ENCODE measurements around the gene ACAP2. TPM values are rescaled to one million over a fixed set of nuclear protein-coding genes. Genes with fewer than 3 reads are reported as not detected.

The ACAP2 gene
- polyA plus RNA-seq, 1 donor from 2014 or later, result 88.7 TPM

GRCh38 chr3:195306369-195306768, 136.5 kb downstream of the ACAP2 start:
- no peaks in the 10 kb centered on the region for H3K79me2 ChIP-seq (replicated peaks; ENCODE audit: insufficient read depth, low read length)
- no peaks in the 10 kb centered on the region for H3K9me3 ChIP-seq (ENCODE audit: low read length)
- no peak overlapping the region for H3K4me2 ChIP-seq (ENCODE audit: low read length)
- H3K4me3 ChIP-seq (ENCODE audit: low read length), result no peak overlapping the region
- no peaks in the 10 kb centered on the region for H3K27me3 ChIP-seq (ENCODE audit: insufficient read depth, low read depth, low read length)
- TF ChIP-seq EZH2 (IDR thresholded peaks at IDR 0.05; ENCODE audit: borderline replicate concordance, insufficient read depth, low read length, poor library complexity, severe bottlenecking), result no peak
- TF ChIP-seq POLR2AphosphoS5 (IDR thresholded peaks at IDR 0.05), result no peak
- TF ChIP-seq EP300 (conservative IDR thresholded peaks at IDR 0.05; ENCODE audit: poor library complexity, severe bottlenecking), result no peak
- TF ChIP-seq MXI1 (conservative IDR thresholded peaks at IDR 0.05; ENCODE audit: poor library complexity, severe bottlenecking), result no peak
- TF ChIP-seq CTCF (IDR thresholded peaks at IDR 0.05; ENCODE audit: poor library complexity, severe bottlenecking), result no peak
- TF ChIP-seq SMC3 (conservative IDR thresholded peaks at IDR 0.05; ENCODE audit: poor library complexity), result no peak
- no peak for TF ChIP-seq TAF1 (IDR thresholded peaks at IDR 0.05; ENCODE audit: low read depth)
- TF ChIP-seq, protein P1, sequence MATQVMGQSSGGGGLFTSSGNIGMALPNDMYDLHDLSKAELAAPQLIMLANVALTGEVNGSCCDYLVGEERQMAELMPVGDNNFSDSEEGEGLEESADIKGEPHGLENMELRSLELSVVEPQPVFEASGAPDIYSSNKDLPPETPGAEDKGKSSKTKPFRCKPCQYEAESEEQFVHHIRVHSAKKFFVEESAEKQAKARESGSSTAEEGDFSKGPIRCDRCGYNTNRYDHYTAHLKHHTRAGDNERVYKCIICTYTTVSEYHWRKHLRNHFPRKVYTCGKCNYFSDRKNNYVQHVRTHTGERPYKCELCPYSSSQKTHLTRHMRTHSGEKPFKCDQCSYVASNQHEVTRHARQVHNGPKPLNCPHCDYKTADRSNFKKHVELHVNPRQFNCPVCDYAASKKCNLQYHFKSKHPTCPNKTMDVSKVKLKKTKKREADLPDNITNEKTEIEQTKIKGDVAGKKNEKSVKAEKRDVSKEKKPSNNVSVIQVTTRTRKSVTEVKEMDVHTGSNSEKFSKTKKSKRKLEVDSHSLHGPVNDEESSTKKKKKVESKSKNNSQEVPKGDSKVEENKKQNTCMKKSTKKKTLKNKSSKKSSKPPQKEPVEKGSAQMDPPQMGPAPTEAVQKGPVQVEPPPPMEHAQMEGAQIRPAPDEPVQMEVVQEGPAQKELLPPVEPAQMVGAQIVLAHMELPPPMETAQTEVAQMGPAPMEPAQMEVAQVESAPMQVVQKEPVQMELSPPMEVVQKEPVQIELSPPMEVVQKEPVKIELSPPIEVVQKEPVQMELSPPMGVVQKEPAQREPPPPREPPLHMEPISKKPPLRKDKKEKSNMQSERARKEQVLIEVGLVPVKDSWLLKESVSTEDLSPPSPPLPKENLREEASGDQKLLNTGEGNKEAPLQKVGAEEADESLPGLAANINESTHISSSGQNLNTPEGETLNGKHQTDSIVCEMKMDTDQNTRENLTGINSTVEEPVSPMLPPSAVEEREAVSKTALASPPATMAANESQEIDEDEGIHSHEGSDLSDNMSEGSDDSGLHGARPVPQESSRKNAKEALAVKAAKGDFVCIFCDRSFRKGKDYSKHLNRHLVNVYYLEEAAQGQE (IDR thresholded peaks at IDR 0.05; ENCODE audit: borderline replicate concordance), result no peak
- TF ChIP-seq RAD21 (conservative IDR thresholded peaks at IDR 0.05), result no peak
- no peak overlapping the region for H3K9ac ChIP-seq (ENCODE audit: low read length)
- no peaks in the 10 kb centered on the region for H3K9me2 ChIP-seq (ENCODE audit: insufficient read depth, low read length)
- H4K20me1 ChIP-seq (ENCODE audit: insufficient read depth), result no peaks in the 10 kb centered on the region
- H3K36me3 ChIP-seq (ENCODE audit: insufficient read depth, low read length), result no peaks in the 10 kb centered on the region
- no peak overlapping the region for H2AFZ ChIP-seq (ENCODE audit: low read depth, low read length)
- H3F3A ChIP-seq (ENCODE audit: insufficient read depth, low read length, poor library complexity, severe bottlenecking), result no peaks in the 10 kb centered on the region
- no peak overlapping the region for H3K27ac ChIP-seq (ENCODE audit: low read length)

DNA sequence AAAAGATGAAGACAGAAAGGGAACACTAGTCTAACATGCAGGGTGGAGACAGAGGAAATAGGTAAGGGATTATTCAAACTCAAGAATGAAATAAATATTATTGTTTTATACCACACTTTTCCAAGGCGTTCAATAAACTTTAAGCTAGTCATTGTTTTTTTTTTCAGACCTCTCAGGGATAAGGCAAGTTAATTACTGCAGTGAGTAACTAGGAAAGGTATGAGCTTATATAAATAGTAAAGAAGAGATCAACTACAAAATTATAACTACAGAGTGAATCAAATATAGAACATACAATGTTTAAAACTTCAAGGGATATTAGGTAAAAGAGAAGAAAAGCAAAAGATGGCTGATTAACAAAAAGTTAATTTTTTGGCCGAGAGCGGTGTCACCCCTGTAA, 140.4 kb downstream of the ACAP2 start:
- no peak overlapping the region for H3K4me2 ChIP-seq (ENCODE audit: low read length)
- no peaks in the 10 kb centered on the region for H4K20me1 ChIP-seq (ENCODE audit: insufficient read depth)
- no peaks in the 10 kb centered on the region for H3F3A ChIP-seq (ENCODE audit: insufficient read depth, low read length, poor library complexity, severe bottlenecking)
- H3K36me3 ChIP-seq (ENCODE audit: insufficient read depth, low read length), result no peaks in the 10 kb centered on the region
- no peaks in the 10 kb centered on the region for H3K9me2 ChIP-seq (ENCODE audit: insufficient read depth, low read length)
- H3K27me3 ChIP-seq (ENCODE audit: insufficient read depth, low read depth, low read length), result no peaks in the 10 kb centered on the region
- no peak for TF ChIP-seq MXI1 (conservative IDR thresholded peaks at IDR 0.05; ENCODE audit: poor library complexity, severe bottlenecking)
- TF ChIP-seq SMC3 (conservative IDR thresholded peaks at IDR 0.05; ENCODE audit: poor library complexity), result no peak
- no peak for TF ChIP-seq RAD21 (conservative IDR thresholded peaks at IDR 0.05)
- TF ChIP-seq TAF1 (IDR thresholded peaks at IDR 0.05; ENCODE audit: low read depth), result no peak
- no peak for TF ChIP-seq CTCF (IDR thresholded peaks at IDR 0.05; ENCODE audit: poor library complexity, severe bottlenecking)
- no peak for TF ChIP-seq POLR2AphosphoS5 (IDR thresholded peaks at IDR 0.05)
- TF ChIP-seq, protein P1 (IDR thresholded peaks at IDR 0.05; ENCODE audit: borderline replicate concordance), result no peak
- TF ChIP-seq EZH2 (IDR thresholded peaks at IDR 0.05; ENCODE audit: borderline replicate concordance, insufficient read depth, low read length, poor library complexity, severe bottlenecking), result no peak
- TF ChIP-seq EP300 (conservative IDR thresholded peaks at IDR 0.05; ENCODE audit: poor library complexity, severe bottlenecking), result no peak
- no peak overlapping the region for H3K4me3 ChIP-seq (ENCODE audit: low read length)
- no peak overlapping the region for H2AFZ ChIP-seq (ENCODE audit: low read depth, low read length)
- H3K9me3 ChIP-seq (ENCODE audit: low read length), result no peaks in the 10 kb centered on the region
- H3K27ac ChIP-seq (ENCODE audit: low read length), result no peak overlapping the region
- H3K9ac ChIP-seq (ENCODE audit: low read length), result no peak overlapping the region
- H3K79me2 ChIP-seq (replicated peaks; ENCODE audit: insufficient read depth, low read length), result no peaks in the 10 kb centered on the region
